Embryonic facial prominence (tissue), 1 donor: ENCODE measurements around the gene C1GALT1.
"Not testable (repeated sequence)": the region's sequence is repeated elsewhere in the genome, so short reads cannot be mapped to it uniquely, and the experiment has no call there.

Source experiments
- DNase-seq: peaks from one replicate; pipeline ENCODE4 v3.0.0-alpha.2; 2016; ENCODE audit errors: extremely low spot score

C1GALT1 gene

DNA sequence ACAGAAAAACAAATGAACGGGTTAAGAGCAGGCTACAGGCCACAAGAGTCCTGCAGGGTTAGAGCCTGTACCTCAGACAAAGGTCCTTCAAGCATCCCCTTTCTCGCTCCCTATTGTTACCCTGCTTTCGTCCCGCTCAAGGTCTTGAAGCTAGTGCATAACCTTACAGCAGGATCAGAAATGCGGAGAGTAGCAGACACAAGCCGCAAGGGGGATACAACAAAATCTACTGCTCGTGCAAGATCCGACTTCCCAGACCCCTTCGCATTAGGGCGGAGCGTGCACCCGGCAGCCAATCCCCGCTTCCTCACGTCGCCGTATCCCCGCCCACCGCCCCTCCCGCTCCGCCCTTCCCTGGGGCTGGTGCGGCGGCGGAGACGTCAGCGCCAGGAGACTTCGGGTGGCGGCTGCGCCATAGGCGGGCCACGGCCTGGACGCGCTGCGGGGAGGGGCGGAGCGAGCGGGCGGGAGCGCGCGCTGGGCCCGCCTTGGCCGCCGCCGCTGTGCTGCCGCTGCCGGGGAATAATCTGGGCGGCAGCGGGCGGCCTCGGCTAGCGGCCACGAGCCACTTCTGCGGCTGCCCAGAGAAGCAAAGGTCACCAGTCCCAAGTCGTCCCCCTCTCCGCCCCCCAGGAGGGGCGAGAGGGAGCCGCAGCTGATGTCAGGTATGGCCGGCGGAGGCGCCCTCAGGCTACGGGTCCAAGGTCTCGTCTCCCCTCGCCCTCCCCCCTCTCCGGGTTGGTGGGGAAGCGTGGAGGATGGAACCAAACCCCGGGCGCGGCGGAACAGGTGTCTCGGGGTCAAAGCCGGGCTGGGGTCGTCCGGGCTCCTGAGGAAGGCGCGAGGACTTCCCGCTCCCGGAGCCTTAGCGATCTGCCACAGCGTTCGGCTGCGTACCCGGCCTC, at the start of gene C1GALT1:
Gene C1GALT1 (plus strand): TSS at position 389 of the 905 bp plus-strand sequence. CDS start 51,776 bp downstream, outside the sequence.
- DNase-seq: peak; percentile 92

DNA sequence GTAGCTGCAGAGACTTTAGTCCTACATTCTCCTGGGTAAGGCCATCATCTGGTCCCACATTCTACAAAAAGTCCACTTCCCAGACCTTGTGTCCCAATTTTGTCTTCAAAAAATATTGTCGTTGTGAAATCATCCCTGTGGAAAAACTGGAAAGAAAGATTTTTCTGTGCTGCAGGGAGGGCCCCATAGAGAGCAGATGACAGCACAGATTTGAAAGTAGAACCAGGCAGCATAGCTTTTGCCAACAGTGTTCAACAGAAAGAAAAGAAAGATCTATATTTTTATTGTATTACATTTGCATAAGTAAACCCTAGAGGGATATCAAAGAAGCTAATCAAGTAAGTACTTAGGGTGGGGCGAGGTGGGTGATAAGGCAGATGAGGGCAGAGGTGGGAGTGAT, 48.3 kb upstream of the C1GALT1 start:
- no peak for DNase-seq

DNA sequence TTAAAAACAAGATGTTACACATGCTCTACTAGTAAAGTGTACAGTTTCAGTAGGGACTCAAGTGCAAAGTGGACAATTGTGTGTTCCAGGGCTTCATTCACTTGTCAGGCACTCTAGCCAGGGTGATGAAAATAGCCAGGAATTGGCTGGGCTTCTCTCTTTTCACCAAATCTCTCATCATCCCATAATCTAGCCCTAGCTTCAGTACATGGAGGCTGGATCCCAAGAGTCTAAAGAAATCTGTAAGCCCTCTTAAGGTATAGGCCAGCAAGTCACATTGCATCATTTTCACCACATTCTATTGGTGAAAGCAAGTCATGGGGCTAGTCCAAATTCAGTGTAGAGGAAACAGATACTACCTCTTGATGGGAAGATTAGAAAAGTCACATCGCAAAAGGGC, 47.3 kb upstream of the C1GALT1 start:
- DNase-seq: no peak

DNA sequence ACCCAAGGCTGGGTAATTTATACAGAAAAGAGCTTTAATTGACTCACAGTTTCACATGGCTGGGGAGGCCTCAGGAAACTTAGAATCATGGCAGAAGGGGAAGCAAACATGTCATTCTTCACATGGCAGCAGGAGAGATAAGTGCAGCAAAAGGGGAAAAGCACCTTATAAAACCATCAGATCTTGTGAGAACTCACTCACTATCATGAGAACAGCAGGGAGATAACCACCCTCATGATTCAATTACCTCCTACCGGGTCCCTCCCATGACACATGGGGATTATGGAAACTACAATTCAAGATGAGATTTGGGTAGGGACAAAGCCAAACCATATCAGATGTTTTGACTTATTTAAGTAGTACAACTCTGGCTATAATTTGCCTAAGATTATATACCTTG, 46.4 kb upstream of the C1GALT1 start:
- not testable (repeated sequence) for DNase-seq

DNA sequence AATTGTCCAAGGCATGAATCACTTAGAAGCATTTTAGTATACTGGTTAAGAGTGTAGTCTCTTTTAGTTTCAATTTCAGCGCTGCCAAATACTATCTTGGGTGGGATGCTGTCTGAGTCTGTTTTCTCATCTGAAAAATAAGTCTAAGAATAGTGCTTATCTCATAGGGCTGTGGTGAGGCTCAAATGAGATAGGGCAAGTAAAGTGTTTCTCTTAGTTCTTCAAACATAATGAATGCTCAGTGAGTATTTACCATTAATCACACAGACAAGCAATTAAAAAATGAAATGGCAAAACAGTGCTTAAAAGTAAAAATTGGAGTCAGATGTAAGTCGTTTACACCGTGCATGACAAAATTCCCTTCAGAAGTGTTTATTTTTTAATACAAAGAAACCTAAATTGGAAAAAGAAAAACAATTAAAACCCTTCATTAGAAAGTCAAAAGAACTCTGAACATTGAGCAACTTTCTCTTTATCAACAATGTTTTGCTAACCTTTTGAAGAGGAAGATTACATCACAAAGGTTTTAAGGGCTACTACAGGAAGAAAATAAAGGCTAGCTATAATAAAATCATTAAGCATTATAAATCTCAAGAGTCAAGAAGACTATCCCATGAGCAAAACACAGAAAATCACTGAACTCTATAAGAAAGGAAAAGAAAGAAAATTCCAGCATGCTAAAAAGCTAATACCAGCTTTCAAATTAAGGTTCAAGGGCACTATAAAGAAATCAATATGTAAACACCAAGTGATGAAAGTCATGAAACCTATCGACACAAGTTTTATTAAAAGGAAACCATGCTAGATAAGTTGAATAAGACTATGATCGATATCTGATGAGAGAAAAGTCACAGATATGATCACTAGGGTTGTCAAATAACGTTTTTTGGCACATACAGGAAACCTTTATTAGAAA, 45.6 kb upstream of the C1GALT1 start:
- DNase-seq: no peak

DNA sequence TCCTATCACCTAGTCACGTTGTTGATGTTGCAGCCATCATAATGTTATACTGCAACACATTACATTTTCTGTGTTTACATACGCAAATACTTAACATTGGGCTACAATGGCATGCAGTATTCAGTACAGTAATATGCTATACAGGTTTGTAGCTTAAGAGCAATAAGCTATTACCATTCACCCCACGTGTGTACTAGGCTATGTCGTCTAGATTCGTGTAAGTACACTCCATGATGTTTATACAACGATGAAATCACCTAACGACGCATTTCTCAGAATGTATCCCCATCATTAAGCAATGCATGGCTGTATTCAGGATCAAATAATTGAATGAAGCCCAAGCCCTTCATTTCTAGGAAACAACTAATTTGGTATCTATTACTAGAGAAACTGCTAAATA, 43.4 kb upstream of the C1GALT1 start:
- DNase-seq: no peak

DNA sequence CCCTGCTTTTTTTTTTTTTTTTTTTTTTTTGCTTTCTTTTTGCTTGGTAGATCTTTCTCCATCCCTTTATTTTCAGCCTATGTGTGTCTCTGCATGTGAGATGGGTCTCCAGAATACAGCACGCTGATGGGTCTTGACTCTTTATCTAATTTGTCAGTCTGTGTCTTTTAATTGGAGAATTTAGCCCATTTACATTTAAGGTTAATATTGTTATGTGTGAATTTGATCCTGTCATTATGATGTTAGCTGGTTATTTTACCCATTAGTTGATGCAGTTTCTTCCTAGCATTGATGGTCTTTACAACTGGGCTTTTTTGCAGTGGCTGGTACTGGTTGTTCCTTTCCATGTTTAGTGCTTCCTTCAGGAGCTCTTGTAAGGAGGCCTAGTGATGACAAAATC, 38.9 kb upstream of the C1GALT1 start:
- not testable (repeated sequence) for DNase-seq

DNA sequence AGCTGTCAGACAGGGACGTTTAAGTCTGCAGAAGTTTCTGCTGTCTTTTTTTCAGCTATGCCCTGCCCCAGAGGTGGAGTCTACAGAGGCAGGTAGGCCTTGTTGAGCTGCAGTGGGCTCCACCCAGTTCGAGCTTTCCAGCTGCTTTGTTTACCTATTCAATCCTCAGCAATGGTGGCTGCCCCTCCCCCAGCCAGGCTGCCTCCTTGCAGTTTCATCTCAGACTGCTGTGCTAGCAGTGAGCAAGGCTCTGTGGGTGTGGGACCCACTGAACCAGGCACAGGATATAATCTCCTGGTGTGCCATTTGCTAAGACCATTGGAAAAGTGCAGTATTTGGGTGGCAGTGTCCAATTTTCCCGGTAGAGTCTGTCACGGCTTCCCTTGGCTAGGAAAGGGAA, 37.2 kb upstream of the C1GALT1 start:
- not testable (repeated sequence) for DNase-seq

DNA sequence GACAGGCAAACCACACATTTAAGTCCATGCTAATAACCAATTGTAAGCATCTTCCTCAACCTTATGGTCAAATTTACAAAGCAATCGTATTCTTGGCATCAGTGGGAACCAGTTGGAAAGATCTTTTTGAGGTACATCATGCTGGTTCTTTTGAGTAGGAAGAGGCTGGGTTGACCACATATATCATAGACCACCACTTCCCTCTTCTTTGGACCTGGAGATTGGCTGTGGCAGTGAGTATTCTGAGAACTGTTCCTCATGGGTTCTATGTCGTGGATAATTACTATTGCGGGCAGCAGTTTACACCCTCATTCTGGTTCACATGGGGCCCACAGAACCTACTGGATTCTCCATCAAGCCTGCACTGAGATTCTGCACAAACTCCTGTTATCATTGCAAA, 35.5 kb upstream of the C1GALT1 start:
- DNase-seq: no peak

DNA sequence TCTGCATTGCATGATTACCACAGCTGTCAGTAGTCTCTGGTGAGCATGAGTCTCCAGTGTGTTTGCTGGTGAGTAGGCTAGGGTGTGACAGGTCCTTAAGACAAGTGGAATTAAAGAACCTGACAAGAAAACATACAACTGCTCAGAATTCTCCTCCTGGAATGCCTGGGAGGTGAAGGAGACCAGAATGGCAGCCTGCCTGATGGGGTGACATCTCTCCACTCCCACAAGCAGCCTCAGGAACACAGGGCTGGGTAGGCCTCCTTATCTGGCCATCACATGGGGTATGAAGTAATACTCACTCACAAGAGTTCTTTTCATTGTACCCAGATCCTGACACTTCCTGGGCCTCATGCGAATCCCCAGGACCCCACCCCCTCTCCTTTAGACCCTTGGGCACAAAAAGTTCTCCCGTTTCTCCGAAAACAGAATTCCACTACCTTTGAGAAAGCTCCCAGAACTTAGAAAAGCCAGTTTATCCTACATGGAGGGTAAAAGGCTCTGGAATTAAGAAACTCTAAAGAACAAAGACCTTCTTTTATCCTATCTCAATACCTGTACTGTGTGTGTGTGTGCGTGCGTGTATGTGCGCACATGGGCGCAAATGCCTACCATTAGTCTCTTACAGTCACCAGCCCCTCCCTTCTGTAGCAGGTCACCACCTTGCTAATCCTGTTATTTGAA, 33.4 kb upstream of the C1GALT1 start:
- no peak for DNase-seq

DNA sequence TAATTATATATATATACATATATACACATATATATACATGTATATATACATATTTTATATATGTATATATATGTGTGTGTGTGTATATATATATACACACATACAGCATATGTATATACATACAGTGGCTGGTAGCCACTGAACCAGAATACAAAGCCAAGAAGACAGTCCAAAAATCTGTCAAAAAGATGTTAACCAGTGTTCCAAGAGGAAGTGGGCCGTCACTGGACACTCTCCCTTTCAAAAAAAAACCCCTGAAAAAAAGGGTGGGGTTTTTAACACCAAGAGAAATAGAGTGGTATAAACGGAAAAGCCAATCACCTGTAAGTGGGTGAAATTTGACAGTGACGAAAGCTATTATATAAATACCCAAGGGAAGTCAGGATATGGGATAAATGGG, 31.1 kb upstream of the C1GALT1 start:
- DNase-seq: no peak

DNA sequence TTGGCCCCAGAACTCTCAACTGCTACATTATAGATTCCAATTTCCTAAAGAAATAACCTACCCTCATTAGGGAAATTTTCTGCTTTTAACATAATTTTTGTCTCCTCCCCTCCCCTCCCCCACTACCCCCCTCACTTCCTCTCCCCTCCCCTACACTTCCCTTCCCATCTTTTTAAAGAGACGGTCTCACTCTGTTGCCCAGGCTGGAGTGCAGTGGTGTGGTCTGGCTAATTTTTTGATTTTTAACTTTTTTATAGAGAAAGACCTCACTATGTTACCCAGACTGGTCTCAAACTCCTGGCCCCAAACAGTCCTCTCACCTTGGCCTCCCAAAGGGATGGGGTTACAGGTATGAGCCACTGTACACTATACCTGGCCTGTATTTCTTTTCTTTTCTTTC, 30.5 kb upstream of the C1GALT1 start:
- no peak for DNase-seq

DNA sequence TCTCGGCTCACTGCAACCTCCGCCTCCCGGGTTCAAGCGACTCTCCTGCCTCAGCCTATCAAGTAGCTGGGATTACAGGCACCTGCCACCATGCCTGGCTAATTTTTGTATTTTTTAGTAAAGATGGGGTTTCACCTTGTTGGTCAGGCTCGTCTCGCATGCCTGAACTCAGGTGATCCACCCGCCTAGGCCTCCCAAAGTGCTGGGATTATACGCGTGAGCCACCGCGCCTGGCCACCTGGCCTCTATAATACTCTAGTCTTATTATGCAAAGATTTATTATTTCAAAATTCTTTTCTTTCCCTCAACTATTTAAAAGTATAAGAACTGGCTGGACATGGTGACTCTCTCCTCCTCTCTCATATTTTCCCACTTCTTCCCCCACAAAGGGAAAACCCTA, 30.0 kb upstream of the C1GALT1 start:
- DNase-seq: no peak

DNA sequence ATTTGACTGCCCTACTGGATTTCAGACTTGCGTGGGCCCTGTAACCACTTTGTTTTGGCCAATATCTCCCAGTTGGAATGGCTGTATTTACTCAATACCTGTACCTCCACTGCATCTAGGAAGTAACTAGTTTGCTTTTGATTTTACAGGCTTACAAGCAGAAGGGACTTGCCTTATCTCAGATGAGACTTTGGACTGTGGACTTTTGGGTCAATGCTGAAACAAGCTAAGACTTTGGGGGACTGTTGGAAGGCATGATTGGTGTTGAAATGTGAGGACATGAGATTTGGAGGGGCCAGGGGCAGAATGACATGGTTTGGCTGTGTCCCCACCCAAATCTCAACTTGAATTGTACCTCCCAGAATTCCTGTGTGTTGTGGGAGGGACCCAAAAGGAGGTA, 28.0 kb upstream of the C1GALT1 start:
- not testable (repeated sequence) for DNase-seq

DNA sequence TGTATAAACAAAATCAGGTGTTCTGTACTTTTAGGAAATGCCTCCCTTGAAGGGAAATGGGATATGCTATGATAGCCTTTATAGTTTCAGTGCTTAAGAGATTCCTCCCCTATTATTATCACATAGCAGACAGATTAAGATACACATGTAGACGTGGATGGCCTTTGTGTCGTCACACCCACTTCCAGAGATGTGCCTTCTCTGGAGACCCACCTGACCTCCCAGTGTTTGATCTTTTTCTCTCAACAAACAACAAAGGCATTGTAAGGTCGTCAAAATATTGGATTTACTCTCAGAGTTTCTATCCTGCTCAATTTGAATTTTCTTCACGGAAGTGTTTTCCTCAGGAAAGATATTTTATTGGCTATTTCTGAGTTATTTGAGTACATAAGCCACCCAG, 25.7 kb upstream of the C1GALT1 start:
- no peak for DNase-seq

DNA sequence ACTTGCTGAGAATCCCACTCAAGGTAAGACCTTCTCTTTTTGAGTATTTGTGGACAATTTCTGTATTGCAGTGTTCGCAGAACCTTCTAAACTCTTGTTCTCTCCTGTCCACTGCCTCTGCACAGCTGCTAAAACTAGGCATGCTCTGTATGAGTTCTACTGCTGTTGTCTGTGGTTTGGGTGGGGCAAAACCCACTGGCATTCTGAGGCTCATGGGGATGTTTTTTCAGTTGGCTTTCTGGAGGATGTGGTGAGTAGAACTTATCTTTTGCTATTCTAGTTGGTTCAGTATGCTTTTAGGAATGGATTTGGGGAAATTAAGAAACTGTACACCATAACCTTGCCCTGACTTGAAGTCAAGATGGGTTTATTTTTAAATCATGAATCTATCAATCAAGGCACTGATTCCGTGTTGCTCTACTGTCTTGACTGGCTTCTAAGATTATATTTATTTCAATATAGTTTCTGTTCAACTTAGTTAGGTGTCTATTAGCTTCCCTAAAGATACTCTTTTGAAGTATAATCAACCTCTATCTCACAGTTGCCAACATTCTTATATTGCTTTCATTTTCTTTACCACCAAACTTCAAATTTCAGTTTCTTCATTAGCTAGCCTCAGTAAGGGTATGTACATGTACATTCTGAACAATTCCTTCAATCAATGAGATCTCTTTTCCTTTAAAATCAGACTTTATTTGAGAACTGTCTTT, 25.0 kb upstream of the C1GALT1 start:
- no peak for DNase-seq

DNA sequence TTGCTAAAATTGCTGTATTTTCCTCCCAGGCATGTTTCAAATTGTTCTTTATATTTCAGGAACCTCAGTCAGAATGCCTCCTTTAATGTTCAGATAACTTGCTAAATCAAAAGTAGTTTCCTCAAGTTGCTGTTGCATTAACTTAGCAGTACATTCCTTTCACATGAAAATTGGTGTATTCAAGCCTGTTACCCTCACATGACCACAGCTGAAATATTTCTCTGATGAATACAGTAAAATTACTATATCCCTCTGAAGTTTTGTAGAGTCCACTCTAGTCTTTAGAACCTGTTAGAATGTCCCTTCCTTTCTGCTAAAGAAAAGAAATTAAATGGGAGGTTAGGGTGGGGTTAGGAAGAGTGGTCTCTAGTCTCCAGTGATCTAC, 24.5 kb upstream of the C1GALT1 start:
- no peak for DNase-seq

DNA sequence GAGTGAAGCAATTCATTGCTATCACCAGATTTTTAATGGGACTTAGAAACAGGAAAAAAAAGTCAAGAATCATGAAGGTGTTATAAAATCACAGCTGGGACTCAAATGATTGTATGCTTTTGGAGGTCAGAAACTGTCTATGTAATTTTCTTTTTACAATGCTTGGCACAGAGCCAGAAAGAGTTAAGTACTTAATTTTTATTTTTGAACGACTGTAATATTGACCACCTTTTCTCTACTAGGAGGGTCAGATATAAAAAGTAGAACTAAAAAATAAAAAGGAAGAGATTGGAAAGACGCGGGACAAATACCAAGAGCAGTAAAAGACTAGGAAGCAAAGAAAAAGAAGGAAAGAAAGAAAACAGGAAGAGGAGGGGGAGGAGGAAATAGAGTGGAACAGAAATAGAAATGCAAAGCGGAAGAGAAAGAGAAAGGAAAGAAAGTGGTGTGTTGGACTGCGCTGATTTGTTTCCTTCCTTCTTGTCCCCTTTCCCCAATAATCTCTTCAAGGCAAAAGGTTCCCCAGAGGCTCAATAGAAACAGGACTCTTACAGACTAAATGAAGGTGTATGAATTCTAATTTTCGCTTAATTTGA, 23.2 kb upstream of the C1GALT1 start:
- DNase-seq: no peak

DNA sequence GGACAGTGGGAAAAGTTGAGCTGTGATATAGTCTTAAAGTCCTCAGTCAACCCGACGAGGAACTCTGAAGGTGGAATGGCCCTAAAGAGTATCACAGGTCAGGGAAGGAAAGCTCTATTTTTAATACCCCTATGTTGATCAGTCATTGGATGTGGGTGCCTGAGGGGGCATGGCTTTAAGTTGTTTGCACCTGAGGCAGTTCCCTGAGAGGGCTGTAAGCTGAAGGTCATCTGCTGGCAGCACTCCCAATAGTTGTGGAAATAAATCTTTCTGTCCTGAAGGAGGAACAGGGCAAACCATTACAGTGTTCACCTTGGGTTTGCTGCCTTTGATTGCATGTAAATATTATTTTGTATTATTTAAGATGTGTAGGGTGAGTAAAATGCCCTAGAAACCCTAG, 17.8 kb upstream of the C1GALT1 start:
- no peak for DNase-seq

DNA sequence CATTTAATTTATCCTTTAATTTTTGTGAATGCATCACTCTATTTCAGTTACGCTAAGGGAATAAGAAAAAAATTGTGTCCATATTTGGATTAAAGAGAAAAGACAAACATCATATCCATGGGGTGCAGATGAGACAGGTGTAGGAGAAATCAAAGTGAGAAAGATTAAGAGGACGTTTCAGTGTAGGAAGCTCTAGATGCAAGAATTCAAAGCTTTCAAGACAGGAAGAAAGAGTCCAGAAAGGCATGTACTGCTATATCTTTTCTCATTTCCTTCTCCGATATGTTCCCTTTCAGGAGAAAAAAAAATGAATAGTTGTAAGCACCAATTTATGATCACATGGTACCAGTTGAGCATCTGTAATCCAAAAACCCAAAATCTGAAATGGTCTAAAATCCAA, 17.0 kb upstream of the C1GALT1 start:
- DNase-seq: no peak

DNA sequence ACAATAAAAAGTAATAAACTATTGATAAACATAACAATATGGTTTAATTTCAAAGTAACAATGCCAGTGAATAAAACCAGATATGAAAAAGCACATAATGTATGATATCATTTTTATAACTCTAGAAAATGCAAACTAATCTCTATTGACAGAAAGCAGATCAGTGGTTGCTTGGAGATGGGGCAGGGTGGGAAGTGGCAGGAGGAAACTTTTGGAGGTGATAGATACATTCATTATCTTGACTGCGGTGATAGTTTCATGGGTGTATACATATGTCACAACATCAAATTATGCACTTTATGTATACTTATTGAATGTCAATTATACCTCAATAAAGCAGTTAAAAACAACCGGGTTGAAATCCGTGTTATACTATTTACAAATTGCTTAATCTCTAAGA, 16.0 kb upstream of the C1GALT1 start:
- no peak for DNase-seq
